A204.1 (cell line): ENCODE data around the gene MTM1.
A peak's percentile ranks its signal among the peaks of the same experiment; 100 is the strongest.

Experiments used
- FAIRE-seq: peaks from 2 replicates; lab custom pipeline; 2012; peaks lifted over from hg19 to GRCh38; lab: Jason Lieb, UNC

MTM1 gene

DNA sequence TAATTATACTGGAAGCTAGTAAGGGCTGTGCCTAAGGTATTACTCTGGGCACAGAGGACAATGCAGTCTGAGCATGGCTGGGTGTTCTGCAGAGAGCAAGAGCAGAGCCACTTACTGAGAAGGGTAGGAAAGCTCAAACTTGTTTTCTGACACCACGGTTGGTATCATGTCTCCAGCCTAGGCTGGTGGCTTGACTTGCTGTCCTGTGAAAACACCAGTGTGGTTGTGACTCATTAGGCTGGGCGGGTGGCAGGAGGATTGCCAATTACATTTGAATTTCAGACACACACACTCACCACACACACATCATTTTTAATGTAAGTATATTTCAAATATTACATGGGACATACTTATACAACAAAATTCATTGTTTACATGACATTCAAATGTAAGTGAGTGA is 19.7 kb upstream of the MTM1 start:
- no peak for FAIRE-seq

DNA sequence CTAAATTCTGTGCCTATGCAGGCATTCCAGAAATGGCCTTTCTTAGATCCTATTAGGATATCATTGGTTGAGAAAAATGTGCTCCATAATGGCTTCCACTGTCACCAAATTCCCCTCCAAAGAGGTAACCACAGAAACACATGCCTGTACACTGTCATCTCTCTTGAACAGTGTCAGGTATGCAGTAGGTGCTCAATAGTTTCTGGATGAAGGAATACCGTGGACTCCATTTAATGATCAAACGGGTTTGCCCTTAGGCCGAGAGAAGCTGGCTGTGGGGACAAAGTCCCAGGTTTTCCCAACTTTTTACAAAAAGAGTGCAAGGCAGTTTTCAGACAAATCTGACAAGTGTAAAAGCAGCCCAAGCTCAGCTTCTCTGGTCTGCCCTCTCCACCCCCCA is 16.5 kb upstream of the MTM1 start:
- no peak for FAIRE-seq

DNA sequence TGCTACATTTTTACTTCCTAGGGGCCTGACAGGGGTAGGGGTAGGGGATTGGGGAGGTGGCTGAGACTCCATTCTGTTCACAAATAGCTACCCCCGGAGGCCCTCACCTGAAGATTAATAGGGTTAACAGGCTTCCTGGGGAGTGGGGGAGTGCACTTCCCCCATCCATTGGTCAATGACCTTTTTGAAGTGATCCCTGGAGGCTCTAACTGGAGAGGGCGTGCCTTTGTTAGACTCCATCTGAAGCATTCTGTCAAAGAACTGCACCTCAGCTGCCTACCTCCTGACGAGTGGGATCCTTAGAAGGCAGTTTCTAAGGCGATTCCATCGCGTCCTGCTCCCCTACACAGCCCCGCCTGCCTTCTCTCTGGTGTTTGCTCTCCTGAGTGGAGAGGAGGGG is 10.0 kb upstream of the MTM1 start:
- FAIRE-seq: no peak

DNA sequence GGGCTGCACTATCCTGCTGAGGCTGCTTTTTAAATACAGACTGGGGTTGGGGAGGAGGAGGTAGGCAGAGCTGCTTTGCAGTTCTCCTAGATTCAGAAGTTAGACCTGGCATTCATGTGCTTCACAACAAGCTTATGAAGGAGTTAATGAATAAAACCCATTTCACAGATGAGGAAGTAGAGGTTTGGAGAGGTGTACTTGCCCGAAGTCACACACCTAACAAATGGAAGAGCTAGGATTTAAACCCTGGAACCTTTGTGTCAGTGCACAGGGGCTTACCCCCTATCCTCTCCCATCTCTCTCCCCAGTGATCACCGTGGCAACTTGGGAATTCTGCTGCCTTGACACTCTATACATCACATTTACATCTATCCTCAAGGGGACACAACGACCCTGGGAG is 3.6 kb upstream of the MTM1 start:
- no peak for FAIRE-seq

DNA sequence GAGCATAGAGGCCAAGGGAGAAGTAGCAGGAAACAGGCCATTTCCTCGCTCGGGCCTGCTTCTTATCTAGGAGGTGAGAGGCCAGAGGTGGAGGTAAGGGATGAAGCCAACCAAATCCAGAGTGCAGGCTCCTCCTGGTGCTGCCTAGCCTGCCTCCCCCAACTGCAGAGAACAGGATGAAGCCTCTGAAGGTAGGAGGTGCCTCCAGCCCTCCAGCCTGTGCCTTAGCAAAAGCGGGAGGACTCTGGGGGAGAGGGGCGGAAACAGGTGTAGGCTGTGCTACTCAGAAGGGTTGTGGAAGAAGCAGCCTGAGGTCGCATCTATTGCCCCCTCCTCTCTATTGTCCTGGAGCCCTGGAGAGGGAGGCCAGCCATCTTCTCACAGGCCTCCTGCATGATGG is 2.9 kb upstream of the MTM1 start:
- FAIRE-seq: no peak

DNA sequence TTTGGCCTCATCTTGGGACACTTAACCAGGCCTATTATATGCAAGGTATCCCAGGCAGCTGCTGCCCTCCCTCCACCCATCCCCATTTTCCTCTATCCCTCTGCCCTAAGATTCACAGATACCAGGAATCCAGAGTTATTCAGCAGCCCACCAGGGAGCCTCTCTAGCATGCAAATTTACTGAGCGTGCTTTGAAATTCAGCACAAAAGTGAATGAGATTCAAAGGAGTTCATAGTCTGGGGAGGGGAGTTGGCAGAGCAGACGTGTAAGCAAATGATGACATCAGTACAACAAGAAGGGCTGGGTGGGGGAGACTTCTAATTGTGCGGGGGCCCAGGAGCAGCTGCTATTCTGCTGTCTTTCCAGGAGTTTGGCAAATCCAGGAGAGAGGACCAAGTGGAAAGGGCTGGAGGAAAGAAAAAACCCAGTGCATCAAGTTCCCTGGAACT is 1.7 kb upstream of the MTM1 start:
- FAIRE-seq: no peak

DNA sequence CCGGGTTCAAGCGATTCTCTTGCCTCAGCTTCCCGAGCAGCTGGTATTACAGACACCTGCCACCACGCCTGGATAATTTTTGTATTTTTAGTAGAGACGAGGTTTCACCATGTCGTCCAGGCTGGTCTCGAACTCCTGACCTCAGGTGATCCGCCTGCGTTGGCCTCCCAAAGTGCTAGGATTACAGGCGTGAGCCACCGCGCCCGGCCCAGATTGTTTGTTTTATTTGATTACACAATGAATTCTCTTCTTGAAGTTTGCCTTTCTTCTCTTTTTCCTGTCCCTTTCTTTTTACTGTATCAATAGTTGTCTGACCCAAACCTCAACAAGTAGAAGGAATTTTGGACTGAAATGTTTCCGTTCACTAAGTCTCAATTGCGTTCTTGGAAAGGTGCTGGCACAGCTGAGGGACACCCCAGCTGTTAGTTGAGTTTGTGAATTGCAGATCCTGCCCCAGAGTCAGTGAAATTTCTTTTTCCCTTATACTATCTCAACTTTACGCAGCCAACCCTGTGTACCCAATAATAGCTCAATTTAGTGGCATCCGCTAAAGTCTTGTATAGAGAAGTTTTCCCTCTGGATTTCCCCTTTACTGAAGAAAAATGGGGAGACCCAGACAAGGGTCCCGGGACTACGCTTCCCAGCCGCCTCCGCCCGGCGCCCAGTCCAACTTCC is 639 bp upstream of the MTM1 start:
- FAIRE-seq: no peak

DNA sequence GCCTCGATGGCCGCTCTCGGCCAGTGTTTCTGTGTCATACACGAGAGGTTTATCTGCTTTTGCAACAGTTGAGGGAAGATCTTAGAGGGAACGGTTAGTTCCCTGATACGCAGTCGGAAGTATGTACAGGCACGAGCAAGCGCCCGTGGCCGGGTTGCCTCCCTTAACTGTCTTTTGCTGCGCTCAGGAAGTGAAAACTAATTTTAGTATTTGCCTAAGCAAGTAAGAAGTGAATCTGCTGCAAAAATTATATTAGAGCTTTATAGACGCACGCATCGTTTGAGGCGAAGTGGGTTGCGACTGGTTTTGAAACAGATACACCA is 695 bp downstream of the MTM1 start:
- no peak for FAIRE-seq

DNA sequence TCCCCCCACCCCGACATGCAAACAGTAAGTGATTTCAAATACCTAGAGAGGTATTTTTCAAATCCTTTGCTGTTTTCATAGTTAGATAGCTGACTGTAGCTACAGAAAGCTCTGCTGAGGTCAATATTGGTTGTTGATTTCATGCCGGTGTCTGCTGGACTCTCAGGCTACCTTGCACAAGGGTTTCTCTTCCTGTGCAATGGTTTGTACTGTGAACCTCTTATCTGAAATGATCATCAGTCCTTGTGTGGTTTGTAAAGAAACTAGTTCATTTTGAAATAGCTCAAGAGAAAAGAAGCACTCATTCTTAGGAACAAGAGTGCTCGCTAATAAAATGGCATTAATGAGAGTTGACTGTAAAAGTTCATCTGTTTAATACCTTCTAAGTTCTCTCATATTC is 2.1 kb downstream of the MTM1 start:
- no peak for FAIRE-seq

DNA sequence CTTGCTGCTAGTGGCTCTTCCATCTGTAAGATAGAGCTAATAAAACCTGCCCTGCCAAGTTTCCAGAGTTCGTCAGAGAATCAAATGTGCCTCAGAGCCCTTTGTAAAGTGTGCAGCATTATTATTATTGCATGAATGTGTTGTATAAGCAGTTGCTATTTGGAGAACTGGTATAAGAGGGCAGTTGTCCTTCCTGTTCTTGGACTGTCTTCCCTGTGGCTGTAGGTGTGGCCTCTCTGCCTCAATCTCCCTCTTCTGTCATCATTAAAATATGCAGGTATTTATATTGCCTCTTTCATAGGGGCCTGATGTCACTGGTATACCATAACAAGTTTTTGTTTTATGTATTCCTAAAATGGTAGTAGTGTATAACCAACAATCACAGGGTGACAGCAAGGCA is 3.8 kb downstream of the MTM1 start:
- FAIRE-seq: peak; percentile 90

DNA sequence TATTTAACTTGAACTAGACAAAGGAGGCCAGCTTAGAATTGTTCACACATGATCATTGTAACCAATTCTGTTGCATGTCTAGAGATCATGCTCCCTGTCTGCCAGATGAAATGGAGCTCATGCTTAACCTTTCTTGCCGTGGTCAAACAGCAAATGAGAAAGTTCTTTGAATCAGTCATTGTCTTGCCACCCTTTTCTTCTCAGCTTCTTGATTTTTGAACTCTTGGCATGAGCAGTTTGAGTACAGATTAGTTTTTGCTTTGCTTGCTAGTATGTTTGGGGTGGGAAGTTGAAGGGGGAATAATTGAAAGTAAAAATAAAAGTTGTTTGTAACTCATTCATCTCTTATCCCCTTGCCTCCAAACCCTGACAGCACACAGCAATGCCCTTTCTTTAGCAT is 4.7 kb downstream of the MTM1 start:
- no peak for FAIRE-seq

DNA sequence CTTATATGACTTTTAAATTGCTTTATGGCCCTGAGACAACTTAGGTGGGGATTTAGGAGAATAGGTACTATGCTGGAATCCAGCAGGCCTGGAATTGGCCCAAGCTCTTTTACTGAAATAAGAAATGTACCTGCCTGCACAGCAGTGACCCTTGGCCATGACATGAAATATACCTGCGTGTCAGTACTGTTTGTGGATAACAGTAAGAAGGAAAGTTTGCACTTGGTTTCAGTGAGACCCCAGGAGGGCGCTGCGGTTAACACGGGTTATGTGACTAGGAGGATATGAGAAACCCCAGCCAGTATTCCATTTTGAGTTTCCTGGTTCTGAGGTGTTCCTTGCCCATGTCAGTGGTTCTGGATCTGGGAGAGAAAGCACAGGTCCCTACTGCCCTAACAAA is 5.3 kb downstream of the MTM1 start:
- no peak for FAIRE-seq

DNA sequence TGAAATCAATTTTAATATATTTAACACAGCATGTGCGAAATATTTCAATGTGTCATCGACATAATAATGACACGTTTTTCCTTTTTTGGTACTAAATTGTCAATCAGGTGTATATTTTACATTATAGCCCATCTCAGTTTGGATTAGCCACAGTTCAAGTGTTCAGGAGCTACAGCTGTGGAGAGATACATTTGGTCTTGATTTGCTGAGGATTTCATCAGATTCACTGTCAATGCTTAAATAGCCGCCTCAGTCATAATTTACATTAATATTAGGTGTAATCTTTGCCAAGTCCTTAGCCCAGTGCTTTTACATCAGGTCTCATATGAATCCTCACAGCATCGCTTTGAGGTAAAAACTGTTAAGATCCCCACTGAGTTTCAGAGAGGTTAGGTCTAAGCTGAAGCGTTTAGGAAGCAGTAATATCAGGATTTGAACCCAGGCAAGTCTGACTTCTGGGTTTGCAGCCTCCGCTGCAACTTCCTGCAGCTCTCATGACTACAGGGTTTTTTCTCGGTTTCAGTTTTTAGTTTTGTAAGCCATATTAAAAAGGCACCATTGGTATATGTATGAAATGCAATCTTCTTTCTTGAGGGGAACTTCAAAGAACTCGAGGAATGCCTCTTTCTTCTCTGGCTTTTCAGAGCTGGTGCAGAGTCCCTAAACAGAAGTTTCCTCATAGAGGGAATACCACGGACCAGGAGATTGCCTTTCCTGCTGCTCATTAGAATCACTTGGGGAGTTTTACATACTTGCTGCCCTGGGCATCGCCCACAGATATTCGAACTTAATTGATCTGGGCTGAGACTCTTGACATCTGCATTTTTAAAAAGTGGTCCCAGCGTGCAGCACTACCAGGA is 6.4 kb downstream of the MTM1 start:
- no peak for FAIRE-seq

DNA sequence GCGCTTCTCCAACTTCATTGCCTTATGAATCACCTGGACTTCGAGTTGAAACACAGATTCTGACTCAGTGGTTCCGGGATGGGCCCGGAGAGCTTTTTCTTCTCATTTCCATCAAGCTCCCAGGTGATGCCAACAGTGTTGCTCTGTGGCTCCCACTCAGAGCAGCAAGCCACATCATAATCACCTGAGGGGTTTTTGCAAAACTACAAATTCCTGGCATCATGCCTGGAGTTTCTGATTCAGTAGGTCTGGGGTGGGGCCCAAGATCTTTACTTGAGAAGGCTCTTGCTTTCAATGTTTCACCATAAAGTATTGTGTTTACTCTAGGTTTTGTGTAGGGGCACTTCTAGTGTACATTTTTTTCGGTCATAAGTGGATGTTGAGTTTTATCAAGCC is 7.0 kb downstream of the MTM1 start:
- peak; percentile 97 for FAIRE-seq

DNA sequence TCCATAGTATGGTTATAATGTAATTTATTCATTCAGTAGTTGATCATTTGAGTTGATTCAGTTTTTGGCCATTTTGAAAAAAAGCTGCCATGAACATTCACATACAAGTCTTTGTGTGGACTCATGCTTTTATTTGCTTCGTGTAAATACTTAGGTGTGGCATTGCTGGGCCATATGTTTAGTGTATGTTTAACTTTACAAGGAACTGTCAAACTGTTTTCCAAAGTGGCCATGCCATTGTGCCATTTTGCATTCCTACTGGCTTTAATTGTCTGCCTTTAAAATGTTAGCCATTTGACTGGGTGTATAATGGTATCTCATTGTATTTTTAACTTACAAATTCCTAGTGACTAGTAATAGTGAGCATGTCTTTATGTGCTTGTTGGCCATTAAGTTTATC is 8.8 kb downstream of the MTM1 start:
- no peak for FAIRE-seq

DNA sequence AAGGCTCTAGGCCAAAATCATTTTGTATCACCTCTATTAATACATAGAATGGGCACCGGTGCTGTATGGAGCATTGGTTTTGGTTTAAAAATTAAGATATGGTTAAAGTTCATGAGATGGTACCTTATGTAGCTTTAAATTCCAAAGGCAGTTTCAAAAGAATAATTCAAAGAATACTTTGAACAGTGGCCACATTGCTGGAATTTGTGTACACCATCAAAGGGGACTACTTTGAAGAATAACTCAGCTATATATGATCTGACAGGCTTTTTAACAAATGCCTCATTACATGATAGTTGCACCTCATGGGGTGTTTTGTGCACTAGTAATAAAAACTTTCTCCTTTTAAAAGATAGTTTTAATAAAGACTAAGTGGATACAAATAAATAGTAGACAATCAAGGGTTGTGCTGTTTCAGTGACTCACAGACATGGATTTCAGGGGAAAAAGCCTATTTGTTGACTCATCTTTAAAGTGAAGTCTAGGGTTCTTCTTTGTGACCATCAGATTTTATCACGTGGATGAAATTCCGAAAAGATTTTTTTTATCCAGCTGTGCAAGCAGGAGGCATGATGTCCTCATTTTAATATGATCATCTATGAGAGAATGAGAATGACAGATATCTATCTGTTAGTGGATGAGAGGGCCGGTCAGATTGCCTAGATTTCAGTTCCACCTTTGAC is 12.8 kb downstream of the MTM1 start:
- peak; percentile 96 for FAIRE-seq

DNA sequence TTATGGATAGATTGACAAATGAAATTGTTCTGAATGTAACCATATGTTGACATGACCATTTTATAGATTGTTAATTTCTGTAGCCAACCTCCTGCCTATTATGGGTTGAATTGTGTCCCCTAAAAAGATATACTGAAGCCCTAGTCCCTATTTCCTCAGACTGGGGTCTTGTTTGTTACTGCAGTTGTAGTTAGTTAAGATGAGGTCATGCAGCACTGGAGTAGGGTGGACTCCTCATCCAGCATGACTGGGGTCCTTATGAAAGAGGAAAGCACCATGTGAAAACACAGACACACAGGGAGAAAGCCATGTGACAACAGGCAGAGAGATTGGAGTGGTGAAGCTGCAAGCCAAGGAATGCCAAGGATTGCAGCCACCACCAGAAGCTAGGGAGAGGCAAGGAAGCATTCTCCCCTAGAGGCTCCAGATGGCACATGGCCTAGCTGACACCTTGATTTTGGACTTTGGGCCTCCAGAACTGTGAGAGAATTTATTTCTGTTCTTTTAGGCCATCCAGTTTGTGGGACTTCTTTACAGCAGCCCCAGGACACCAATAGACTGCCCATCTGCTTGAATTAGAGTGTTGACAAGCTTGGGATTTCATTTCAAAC is 14.0 kb downstream of the MTM1 start:
- FAIRE-seq: peak; percentile 39

DNA sequence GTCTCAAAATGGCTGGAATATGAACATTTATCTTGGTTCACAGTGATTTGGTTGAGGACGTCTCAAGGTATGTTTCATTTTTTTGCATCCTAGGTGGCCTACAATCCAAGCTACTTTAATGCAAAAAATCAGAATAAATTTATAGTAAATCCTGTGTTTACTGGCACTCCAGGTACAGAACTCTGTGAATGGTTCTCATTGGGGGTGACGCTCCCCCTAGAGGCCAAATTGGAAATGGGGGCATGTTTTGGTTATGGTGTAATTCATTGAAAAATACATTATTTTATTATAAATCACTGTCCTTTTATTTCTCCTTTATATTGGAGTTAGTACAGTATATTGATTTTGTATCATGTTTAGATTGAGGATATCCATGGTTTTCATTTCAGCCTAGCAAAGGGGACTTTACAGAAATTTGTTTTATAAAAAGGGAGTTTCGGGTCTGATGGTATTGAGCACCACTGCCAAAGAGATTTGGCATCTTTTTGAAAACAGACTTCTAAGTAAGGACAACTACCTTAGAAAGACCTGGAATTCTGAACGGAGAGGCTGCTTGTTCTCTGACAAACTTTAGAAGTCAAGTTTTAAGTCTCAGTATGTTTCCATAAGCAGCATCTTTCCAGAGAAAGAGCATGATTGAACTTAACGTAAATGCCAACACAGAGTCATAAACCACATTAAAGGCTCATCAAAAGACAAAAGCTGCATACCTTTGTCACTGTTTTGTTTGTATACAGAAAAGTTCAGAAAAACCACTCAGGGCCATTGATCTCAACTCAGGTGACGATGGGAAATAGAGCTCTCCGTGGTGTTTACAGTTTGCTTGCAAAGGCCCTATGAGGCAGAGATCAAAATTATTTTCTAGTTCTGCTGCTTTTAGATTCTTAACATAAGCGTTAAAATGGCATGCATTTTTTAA is 19.4 kb downstream of the MTM1 start:
- peak; percentile 92 for FAIRE-seq

DNA sequence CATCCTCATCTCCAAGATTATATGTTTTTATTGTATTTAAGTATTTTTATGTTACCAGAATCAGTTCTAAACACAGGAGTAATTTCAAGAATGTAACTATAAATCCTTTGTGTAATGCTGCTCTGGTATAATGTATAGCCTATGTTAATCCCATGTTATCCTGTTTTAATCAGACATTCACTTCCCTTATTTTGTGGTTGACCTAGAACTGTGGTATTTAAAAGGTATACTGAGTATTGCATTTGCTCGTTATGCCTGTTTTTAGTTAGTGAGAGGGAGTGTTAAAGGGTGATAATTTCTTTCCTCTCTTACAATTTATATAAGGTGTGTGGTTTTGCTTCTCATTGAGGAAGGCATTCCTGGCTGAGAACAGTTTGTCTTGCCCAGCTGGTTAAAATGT is 26.2 kb downstream of the MTM1 start:
- FAIRE-seq: no peak

DNA sequence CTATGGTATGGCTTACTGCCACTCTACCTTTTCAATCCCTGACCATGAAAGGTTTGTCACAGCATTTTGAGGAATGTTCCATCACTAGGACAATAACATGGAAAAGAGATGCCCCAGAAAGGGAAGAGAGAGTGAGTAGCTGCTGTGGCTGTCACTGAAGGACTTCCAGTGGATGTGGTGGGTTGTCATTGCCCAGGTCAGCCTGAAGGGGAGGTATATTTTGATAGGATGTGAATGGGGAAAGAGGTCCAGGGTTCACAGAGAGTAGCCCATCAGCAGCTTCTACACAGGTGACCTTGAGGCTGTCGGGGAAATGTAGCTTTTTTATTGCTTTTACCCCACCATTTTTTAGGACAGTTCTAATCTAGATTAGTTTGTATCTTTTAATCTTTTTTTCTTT is 30.8 kb downstream of the MTM1 start:
- FAIRE-seq: no peak

DNA sequence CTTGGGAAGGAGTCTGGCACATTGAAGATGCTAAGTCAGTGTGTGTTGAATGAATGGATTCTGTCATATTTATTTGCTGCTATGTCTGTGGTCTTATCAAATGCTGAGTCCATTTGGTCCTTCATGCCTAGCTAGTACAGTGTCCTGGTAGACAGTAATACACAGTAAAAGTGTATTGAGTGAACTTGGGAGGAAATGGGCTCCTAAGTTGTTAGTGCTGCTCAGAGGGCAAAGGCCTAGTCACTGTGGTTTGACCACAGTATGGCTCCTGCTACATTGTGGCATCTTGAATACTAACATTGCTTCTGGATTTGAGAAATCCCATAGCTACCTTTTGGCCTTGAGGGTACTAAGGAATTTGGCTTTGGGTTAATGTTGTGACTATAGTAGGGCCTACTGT is 33.9 kb downstream of the MTM1 start:
- FAIRE-seq: no peak

DNA sequence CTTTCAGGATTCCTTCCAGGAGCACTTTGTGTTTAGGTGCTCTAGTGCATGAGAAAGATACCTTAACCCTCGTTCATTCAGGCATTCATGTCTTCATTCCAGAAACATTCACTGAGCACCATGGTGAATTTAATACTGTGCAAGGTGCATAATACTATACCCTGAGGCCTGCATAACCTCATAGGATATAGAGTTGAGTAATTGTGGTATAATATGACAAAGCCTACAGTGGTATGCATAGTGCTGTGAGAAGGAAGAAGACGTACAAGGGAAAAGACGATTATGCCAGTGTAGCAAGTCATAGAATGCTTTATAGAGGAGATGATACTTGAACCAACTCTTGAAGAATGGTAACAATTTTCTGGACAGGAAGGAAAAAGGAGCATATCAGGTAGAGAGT is 34.3 kb downstream of the MTM1 start:
- no peak for FAIRE-seq
